H7 (cell line): ENCODE measurements around the gene SNX18. TPM values are rescaled to one million over a fixed set of nuclear protein-coding genes. Genes with fewer than 3 reads are reported as not detected.

Experiments used
- total RNA-seq: library from RNA; depleted of rRNA; stranded (reverse); fragments of >200 nt; shearing (Covaris generic); gene quantifications from 2 replicates; pipeline ENCODE4 v1.2.3, GENCODE V29; 2014; rRNA removed

Gene SNX18
- total RNA-seq, 1 experiment from 2014 or later: 26.2 TPM

Other genes starting within 250 kb of the SNX18 start
- 21.6 and 22.9 TPM in 2 replicates for gene ARL15, start 207.2 kb upstream of the SNX18 start, total RNA-seq
- not detected in 2 replicates for gene HSPB3, start 62.1 kb upstream of the SNX18 start, total RNA-seq